GM18520 (cell line): Measurements from ENCODE around the gene BEX5.
"Not testable (repeated sequence)": the region's sequence is repeated elsewhere in the genome, so short reads cannot be mapped to it uniquely, and the experiment has no call there.

Experiments used
- ATAC-seq: cut with Tn5 transposase; IDR thresholded peaks from one replicate; pipeline ENCODE4 v1.9.1; 2021; ENCODE audit not compliant: unreplicated experiment

Gene BEX5

DNA sequence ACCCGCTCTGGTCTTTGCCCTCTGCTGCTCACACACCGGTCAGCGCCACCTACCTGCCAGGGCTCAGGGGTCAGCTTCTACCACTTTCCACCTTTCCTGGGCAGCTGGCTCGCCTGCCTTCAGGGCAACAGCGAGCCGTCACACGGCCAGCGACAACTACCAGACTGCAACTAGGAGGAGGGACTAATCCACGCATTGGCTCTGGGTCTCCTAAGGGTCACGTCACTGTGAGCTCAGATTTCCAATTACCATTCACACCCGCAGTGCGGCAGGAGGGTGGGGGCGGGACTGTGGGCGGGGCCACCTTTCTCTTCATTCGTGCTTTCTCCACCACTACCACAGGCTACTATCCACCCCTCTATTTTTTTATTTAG lies at the start of gene BEX5:
TSS of gene BEX5 (minus strand) at position 172 of the 374 bp plus-strand sequence. CDS start 1,712 bp downstream, outside the sequence.
- no peak for ATAC-seq

DNA sequence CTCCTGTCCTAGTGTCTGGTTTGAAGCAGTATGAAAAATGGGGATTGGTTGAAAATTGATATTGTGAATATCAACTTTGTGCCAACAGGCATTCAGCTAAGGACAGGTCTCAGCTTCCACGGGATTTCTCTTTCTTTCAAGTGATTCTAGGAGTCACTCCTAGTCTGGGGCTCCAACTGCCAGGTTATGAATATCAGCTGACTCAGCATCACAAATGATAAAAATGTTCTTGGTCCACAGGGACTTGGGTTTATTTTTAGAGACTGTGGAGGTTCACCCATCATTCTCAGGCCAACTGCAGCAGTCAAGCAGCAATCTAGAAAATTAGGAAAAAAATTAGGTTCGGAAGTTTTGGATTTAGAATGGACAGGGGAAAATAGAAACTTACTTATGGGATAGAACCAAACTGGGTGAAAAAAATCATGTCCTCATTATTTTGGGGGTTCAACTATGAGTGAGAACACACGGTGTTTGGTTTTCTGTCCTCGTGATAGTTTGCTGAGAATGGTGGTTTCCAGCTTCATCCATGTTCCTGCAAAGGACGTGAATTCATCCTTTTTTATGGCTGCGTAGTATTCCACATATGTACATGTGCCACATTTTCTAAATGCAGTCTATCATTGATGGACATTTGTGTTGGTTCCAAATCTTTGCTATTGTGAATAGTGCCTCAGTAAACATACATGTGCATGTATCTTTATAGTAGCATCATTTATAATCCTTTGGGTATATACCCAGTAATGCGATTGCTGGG lies 30.4 kb upstream of the BEX5 start:
- no peak for ATAC-seq

DNA sequence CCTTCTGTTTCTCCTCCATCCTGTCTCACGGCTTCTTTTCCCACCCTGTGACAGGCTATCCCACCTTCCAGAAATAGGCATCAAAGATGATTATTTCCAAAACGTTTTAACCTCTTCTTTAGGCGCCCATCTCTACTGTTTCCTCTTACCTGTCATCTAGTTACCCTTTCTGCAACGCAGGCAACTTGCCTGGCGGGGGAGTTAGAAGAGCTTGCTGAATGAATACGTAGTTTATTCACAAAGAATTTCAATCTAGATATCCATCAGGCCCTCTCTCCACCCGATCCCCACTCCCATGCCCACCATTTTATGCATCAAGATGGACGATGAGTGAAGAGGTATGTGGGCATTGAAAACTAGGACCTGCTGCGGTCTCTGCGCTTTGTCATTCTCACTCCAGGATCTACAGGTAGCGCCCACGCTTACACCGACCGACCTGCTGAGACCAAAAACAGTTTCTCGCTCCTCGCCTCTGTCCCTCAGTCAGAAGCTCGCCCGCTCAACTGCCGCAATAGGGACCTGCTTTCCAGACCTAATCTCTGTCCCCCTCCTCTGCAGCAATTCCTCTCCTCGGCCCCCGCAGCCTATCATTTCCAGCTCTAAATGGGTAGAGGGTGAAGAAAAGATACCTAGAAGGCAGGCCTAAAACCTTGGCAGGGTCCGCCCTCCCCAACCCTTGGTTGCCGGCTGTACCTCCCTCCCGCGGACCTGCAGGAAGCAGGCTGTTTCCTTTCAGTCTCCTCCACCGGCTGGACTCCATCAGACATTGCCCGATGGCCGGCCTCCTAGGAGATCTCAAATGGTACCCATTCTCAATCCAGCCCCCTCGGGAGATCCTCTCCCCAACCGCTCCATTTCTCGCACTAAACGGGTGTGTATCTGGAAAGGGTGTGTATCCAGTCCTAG lies 624 bp downstream of the BEX5 start:
- ATAC-seq = no peak

DNA sequence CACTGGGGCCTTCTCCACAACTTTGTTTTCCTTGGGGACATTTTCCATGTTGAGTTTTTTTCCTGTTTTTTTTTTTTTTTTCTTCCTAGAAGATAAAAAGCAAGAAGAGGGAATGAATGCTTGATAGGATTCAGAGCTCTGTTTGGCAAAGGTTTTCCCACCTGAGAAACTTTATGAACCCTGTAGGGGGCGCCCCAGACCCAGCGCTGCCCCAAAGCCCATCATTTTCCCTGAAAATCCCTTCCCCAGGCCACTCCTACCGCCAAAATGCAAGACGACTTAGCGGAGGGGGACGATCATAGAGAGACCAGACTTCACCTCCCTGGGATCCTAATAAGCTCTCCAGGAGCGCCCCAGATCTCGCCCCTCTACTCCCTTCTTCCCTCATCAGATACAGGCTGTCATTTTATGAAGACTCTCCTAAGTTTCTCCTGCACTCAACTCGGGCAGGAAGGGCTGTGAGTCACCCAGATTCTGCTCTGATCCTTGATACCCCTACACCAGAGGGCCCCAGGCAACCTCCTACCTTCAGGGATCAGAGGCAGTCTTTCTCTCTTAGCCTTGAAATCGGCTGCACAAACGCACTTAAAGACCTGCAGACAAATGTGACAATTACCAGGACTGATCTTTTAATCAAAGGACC lies 1.4 kb downstream of the BEX5 start:
- ATAC-seq = no peak

DNA sequence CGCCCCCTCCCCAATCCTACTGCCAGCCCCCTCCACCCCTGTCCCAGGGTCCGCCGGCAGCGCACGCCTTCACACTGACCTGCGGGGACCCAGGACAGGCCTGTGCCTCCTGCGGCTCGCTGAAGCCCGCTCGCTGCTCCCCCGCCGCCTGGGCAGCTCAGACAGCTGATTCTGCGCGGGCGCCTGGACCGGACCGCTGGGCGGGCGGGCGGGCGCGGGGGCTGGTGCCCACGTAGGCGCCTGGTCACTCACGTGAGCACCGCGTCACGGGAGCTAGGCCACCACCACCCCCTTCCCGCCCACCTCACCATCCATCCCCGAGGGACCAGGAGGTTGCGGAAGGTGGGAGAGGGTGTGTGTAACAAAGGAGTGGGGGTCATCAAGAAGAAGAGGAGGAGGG lies 13.5 kb downstream of the BEX5 start, which contains the start of gene TCEAL6:
TSS of gene TCEAL6 (minus strand) at position 208 of the 400 bp plus-strand sequence.
- not testable (repeated sequence) for ATAC-seq

DNA sequence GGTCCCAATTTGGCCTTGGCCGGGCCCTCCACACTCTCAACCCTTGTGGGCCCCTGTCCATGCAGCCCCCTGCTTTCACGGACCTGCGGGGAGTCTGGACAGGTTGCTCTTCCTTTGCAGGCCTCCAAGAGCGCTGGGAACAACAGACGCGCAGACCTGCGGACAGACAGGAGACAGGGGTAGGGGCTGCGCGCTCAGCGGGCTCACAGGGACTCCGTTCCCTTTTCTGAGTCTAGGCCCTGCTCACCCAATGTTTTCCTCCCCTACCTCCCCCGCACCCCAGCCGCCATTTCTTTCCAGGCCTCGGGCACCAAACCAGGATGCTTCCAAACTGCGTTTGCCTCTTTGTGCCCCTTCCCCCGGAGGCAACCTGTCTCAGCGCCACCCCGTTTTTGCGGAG lies 14.1 kb downstream of the BEX5 start:
- ATAC-seq = not testable (repeated sequence)

DNA sequence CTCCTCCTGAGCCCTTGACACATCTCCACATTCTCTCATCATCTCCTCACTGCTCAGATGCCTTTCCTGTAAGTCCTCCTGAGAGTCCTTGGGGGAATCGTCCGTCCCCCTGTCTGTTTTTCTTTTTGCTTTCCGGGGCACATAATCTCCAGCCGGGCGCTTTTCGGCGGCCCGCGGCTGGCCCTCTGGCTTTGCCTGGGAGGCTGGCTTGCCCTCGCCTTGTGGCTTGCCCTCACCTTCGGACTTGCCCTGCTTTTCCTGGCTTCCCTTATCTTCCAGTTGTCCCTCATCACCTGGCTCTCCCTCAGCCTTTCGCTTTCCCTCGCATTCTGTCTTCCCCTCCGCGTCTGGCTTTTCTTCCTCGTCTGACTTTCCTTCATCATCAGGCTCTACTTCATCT lies 14.9 kb downstream of the BEX5 start:
- ATAC-seq = not testable (repeated sequence)

DNA sequence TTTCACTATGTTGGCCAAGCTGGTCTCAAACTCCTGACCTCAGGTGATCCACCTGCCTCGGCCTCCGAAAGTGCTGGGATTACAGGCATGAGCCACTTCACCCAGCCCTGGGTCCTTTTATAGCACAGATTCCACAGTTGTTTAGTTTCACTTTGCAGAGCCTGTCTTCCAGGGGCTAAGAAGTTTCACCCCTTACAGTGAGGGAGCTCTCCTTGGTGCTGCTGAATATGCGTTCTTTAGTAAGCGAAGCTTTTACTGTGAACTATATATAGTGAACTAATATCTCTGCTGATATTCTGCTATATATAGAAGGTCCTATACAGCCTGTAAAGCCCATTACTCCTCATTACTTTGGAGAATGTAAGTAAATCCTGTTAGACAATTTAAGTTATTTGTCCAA lies 17.7 kb downstream of the BEX5 start:
- ATAC-seq = no peak

DNA sequence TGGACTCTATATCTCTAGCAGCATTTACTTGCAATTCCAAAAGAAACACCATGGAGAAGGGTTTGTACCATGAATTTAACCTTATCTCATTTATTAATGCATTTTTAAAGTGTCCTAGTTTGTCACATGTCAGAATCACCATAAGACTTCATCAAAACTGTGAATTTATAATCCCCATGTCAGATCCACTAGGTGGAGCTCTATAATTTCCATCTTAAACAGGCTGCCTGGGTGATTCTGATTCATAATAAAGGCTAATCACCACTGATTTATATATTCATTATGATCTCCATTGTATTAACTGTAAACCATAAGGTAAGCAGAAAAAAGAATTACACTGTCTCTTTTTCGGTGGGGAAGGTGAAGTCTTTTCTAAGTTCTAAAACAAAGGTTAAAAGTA lies 26.3 kb downstream of the BEX5 start:
- ATAC-seq = no peak

DNA sequence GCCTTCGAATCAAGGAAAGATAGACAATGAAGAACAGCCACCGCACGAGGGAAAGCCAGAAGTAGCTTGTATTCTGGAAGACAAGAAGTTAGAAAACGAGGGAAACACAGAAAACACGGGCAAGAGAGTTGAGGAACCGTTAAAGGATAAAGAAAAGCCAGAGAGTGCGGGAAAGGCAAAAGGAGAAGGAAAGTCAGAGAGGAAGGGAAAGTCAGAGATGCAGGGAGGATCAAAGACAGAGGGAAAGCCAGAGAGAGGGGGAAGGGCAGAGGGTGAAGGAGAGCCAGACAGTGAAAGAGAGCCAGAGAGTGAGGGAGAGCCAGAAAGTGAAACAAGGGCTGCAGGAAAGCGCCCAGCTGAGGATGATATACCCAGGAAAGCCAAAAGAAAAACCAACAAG lies 28.9 kb downstream of the BEX5 start:
- ATAC-seq = no peak

DNA sequence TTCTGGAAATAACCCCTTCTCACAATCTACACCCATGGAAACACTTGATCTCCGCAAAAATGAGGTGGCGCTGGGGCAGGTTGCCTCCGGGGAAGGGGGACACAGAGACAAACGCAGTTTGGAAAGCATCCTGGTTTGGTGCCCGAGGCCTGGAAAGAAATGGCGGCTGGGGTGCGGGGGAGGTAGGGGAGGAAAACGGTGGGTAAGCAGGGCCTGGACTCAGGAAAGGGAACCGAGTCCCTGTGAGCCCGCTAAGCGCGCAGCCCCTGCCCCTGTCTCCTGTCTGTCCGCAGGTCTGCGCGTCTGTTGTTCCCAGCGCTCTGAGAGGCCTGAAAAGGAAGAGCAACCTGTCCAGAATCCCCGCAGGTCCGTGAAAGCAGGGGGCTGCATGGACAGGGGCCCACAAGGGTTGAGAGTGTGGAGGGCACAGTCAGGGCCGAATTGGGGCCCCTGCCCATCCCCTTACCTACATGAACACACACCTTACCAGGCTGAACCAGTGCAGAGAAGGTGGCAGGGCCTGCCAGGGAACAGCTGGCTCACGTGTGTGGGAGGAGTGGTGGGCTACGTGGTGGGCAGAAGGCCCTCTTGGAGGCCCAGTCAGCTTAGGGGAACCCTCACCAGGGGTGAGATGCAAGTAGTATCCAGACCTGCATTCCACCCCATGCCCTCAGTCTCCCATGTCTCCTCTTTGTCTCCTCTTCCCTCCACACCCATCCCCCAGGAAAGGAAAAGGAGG lies 29.5 kb downstream of the BEX5 start:
- not testable (repeated sequence) for ATAC-seq

DNA sequence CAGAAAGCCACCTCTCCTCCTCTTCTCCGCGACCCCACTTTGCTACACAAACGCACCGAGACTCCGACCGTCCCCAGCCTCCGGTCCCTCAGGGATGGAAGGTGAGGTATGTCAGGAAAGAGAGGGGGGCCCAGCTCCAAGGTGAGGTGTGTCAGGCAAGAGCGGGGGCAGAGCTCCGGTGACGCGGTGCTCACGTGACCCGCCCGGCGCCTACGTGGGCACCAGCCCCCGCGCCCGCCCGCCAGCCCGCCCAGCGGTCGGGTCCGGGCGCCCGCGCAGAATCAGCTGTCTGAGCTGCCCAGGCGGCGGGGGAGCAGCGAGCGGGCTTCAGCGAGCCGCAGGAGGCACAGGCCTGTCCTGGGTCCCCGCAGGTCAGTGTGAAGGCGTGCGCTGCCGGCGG lies 30.3 kb downstream of the BEX5 start, which contains the start of gene TCEAL2:
TSS of gene TCEAL2 (plus strand) at position 244 of the 400 bp plus-strand sequence. CDS start 1,152 bp downstream, outside the sequence.
- not testable (repeated sequence) for ATAC-seq

DNA sequence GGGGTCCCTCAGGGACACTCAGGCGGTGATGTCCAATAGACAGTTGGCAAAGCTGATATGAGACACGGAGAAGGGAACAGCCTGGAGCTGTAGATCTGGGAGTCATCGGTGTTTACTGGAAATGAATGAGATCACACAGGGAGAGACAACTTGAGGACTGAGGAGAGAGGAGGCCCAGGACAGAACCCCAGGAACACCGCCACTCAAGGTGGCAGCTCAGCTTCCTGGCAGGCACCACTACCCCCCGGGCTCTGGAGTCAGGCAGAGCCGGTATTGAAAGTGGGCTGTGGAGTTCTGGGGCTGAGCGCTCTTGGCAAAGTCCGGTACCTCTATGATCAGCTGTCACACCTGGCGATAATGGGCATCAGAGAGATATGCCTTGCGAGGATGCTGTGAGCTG lies 30.8 kb downstream of the BEX5 start:
- not testable (repeated sequence) for ATAC-seq

DNA sequence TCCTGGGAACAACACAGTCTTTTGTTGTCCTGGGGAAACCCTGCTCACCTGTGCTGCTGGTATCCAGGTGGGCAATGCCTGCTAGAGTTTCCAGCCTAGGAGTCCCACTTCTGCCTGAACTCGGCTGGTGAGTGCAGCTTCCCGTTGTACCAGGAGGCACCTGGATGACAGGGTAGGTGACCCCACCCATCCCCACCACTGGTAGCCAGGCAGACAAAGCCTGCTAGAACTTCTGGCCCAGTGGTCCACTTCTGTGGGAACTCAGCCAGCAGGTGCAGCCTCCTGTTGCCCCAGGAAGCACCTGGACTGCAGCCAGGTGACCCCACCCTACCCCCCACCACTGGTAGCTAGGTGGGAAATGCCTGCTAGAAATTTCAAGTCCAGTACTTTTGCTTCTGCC lies 40.0 kb downstream of the BEX5 start:
- ATAC-seq = no peak

DNA sequence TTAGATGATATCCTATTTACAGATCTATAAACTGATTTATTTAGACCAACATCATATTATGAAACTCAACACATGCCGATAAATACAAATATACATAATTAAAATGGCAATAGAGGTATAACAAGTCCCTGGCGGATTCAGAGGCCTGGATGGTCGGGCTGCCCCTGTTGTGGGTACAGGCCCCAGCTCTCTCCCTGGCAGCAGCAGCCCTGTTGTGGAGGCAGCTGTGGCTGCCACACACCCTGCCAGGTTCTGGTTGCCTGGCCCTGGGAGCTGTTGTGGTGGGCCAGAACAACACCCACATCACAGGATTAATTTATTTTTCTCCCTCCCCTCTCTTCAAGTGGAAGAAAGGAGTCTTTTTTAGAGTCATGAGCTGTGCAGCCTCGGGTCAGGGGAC lies 42.4 kb downstream of the BEX5 start:
- ATAC-seq = no peak
